GM18526 (cell line): ENCODE data around the gene EXOC3.

Source experiments
- POLR2A ChIP-seq: IDR thresholded peaks from 3 replicates; pipeline ENCODE4 v1.6.1; 2011; ENCODE audit not compliant: insufficient read length; ENCODE audit errors: extremely low read depth

EXOC3 gene

DNA sequence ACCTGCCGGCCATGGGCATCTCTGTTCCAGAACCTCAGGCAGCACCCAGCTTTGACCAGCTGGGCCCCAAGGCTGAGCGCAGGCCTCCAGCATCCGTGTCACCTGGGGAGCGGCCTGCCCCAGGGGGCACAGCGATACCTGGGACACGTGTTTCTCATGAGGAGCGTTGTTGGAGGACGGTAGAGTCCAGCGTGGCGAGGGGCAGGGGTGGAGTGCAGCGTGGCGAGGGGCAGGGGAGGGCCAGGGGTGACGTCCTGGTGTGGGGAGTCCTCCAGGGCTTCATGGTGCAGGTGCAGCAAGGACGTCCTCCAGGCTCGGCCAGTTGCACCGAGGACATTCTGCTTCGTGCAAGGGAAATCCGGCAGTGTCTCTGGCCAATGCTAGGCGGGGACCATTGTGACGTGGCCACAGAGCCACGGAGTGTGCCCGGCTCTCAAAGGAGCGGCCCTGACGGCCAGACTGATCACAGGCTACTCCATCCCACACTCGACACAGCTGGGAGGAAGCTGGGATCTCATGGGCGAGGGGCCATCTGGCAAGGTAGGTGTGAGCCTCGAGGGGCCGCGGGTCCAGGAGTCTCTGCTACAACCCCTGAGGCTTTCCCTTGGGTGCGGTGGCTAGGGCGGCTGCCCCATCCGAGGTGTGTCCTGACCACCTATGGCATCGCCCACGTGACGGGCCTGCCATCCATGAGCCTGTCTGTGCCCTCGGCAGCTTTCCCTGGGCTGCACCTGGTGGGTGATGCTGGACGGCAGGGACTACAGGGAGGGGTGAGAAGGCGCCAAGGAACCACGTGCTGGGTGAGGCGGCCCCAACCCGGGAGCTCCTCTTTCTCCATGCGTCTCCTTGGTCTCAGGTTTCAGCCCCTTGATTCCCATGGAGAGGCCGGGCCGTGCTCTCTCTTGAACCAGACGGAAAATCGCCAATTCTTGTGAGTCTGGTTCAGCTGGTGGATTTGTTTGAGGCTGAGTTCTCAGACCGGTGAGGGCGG lies 47.4 kb downstream of the EXOC3 start:
- TF ChIP-seq POLR2A, result no peak

DNA sequence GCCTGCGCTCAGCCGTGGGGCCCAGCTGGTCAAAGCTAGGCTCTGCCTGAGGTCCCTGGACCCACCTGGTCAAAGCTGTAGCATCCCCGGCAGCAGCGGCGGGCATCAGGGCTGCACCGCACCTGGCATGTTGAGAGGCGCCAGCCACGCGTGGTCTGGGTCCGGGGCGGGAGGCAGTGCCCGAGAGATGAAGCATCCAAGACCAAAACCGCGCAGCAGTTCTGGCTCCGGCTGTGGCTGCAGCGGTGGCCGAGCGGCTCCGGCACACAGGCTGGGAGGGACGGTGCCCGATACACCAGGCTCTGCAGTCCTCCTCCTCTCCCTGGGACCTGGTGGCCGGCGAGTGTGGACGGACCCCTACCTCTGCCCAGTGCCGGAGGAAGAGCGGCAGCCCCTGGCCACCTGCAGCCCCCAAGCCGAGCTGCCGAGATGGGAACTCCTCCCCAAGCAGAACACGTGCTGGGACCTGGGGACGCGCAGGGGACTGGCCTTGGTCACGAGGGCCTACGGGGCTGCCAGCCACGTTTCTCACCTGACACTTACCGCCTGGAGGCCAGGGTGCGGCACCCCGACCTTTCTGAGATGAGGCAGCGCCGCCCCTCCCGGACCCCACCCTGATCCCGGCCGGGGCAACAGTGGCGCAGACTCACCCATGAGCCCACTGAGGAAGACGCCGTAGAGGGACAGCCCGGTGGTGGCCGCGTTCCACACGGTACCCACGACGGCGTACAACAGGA lies 48.3 kb downstream of the EXOC3 start:
- TF ChIP-seq POLR2A, result no peak

DNA sequence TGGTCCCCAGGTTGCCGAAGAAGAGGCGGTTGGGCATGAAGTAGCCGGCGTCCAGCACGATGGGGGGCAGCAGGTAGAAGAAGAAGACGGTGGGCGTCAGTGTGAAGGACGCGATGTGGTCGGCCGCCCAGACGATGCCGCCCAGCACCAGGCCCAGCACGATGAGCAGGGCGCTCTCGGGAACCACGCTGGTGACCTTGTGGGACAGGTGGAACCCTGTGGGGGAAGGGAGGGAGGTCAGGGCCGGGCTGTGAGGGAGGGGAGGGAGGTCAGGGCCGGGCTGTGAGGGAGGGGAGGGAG lies 48.8 kb downstream of the EXOC3 start:
- no peak for TF ChIP-seq POLR2A

DNA sequence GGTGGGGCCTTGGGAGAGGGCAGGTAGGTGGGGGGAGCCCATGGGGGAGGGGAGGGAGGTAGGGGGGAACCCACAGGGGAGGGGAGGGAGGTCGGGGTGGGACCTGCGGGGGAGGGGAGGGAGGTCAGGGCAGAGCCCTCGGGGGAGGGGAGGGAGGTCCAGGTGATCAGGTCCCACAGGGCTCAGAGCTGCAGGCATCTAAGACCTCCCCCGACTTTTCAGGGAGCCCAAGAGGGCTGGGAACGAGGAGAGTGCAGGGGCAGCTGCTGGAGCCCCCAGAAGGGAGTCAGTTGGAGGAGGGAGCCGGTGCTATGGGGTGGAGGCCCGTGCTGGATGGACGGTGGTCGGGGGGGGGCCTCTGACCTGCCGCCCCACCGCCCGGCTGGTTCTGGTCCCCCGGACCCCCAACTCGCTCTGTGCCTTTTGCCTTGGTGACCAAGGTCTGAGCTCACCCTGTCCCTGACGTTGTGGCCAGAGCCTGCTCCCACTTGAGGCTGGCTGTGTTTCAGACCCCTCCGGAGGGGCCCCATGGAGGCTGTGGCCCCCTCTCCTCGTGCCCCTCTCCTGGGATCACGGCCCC lies 49.4 kb downstream of the EXOC3 start:
- TF ChIP-seq POLR2A, result no peak

DNA sequence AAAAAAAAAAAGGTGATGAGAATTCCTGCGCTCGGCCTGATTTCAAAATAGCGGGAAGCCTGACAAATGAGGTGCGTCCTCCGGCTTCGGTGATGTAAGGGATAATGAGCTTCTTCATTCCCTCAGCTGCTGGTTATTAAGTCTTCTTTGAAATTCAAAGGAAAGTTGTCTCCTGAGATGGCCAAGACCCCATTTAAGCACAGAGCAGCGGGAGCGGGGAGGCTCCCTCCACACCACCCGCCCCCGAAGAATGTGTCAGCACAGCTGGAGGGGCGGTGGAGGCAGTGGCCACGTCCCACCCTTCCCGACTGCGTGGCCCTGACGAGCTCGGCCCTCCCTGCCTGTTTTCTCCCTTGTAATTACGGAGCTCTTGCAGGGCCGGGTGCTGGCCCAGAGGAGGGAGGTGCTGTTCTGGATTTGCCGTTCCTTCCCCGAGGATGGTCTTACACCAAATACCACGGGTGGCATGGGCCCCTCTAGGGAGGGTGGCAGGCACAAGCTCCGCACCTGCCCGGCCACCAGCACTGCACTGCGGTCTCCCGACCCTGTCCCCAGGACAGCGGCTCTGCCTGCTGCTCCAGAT lies 50.2 kb downstream of the EXOC3 start:
- no peak for TF ChIP-seq POLR2A

DNA sequence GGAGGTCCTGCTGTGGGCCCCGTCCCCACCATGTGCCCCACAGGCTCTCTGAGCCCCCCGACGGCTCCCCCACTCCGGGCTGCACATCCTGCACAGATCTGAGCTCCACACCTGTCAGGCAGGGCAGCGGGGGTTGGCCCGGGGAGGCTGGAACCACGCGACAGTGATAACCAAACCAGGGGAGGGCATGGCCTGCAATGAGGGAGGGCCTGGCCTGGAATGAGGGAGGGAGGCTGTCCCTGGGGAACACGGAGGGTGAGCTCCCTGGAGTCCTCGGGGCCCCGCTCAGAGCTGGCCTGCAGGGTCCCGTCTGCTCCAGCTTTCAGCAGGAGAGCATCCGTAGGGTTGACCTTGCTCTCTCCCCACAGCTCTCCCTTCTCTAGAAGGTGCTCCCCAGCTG lies 50.8 kb downstream of the EXOC3 start:
- no peak for TF ChIP-seq POLR2A

DNA sequence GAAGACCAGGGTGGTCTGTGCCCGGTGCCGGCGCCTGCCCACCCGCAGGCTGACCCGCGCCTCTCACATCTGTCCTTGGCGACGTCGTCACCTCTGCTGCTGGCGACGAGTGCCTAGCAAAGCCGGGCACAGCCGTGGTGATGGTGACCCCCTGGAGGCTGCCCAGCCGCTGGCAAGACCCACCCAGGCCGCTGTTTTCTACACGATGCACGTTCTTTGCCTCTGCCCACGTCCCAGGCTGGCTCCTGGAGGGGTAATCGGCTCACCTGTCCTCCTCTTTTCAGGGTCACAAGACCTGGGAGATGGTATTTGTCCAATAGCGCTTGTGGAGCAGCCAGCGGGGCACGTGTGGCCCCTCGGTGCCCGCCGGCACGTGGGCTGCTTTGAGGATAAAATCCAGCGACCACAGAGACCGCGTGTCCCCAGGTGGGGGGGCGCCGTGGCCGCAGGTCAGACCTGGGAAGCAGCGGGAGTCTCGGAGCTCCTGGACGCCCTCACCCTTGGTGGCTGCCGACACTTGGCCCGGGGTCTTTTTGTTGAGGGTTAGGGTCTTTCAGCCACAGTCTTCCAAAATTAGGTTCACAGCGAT lies 51.8 kb downstream of the EXOC3 start:
- TF ChIP-seq POLR2A, result no peak

DNA sequence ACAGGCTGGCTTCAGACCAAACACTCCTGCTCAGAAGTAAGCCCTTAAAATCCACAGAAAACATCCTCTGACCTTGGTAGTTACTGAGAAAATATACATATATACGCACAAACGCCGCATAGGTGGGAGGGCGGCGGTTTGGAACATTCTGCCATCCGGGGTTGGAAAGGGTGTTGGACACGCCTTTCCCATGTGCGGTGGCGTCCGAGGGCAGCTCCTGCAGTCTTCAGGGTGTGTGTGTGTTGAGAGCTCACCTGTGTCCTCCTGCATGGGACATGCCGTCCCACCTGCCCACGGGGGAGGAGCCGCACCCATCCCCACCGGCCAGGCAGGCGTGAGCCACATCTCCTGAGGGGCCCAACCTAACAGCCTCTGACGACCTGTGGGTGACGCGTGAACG lies 53.1 kb downstream of the EXOC3 start:
- TF ChIP-seq POLR2A, result no peak

DNA sequence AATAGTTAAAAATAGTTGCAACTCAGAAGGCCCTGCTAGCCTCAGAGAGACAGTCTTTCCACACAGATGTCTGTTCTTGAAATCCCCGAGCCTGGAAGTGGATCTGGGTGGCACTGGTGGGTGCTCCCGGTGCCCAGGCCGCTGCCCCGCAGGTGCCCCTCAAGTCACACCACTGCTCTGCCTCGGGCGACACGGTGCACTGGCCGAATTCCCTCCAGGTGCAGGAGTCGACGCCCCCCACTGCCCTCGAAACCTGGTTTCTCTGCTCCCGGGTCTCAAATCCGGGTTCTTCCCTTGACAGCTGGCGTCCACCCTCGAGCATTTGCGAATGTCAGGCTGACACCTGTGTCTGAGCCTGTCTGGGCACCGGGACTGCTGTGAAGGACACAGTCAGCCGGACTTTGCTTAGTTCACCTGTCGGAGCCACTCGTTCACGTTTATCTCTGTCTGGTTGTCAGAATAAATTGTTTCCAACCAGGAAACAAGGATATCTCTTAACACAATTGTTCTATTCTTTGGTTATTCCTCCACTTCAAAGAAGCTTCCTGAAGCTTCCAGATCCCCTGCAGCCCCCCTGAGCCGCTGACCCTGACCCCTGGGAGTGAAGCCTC lies 54.2 kb downstream of the EXOC3 start:
- TF ChIP-seq POLR2A, result no peak

DNA sequence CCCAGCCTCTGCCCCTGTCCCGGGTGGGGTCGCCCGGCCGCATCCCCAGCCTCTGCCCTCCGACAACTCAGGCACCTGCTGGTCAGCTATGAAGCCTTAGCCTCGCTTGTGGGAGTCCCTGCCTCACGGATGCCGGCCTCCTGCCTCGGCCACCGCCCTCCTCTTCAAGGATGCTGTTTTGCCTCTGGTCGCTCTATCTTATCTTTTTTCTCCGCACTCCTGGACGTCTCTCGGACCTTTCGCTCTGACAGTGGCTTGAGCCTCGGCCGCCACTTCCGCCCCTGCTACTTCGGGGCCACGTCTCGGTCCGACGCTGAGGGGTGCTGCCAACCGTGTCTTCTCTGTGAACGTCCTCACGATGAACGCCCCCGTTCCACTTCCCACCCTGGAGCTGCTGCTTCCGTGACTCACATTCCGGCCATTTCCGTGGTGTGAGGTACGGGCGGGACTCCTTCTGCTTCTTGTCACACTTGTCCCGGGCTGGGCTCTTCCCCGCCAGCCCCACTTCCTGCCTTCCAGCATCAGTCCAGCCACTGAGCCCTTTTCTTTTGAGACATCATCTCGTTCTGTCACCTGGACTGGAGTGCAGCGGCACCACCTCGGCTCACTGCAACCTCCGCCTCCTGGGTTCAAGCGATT lies 55.0 kb downstream of the EXOC3 start:
- no peak for TF ChIP-seq POLR2A

DNA sequence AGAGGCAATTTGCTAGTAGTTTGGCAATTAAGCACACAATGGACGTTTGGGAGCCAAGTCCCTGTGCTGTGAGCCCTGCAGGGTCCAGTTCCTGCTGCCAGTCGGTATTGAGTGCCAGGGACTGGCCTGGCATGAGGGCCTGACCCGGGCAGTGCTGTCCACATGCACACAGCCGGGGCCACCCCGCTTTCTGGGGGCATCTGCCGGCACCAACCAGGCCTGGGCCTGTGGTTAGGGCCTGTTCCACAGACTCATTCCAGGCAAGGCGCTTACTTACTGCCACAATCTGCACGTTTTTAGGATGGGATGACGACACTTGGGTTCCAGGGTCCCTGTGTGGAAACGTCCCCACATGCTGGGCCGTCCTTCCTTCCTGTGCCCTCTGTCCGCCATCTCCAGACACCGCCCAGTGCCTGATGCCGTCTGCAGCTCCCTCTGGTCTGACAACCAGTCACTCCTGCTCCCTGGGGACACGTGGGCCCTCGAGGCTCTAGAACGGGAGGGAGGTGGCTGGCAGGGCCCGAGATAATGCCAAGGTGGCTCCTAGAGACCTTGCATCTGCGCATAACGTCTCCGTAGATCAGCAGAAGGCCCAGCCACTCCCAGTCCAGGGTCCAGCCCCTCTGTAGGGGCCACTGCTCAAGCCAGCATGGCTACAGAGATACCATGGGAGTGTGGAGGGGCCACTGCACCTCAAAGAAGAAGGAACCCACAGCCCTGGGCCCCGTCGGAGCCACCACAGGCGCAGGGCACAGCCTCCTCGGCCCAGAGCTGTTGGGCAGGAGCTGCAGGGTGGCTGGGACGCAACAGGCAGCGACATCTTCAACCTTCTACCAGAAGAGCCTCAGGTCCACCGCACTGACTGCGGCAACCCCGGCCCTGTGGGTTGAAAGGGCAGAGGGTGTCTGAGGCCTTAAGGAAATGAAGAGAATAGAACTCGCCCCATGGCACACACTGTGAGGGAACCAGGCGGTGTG lies 56.5 kb downstream of the EXOC3 start:
- TF ChIP-seq POLR2A, result no peak

DNA sequence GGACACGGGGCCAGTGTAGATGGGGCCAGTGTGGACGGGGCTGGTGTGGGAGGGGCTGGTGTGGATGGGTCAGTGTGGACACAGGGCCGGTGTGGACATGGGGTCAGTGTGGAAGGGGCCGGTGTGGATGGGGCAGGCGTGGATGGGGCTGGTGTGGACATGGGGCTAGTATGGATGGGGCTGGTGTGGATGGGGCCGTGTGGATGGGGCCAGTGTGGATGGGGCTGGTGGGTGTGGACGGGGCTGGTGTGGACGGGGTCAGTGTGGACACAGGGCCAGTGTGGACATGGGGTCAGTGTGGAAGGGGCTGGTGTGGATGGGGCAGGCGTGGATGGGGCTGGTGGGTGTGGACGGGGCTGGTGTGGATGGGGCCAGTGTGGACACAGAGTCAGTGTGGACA lies 57.5 kb downstream of the EXOC3 start:
- no peak for TF ChIP-seq POLR2A

DNA sequence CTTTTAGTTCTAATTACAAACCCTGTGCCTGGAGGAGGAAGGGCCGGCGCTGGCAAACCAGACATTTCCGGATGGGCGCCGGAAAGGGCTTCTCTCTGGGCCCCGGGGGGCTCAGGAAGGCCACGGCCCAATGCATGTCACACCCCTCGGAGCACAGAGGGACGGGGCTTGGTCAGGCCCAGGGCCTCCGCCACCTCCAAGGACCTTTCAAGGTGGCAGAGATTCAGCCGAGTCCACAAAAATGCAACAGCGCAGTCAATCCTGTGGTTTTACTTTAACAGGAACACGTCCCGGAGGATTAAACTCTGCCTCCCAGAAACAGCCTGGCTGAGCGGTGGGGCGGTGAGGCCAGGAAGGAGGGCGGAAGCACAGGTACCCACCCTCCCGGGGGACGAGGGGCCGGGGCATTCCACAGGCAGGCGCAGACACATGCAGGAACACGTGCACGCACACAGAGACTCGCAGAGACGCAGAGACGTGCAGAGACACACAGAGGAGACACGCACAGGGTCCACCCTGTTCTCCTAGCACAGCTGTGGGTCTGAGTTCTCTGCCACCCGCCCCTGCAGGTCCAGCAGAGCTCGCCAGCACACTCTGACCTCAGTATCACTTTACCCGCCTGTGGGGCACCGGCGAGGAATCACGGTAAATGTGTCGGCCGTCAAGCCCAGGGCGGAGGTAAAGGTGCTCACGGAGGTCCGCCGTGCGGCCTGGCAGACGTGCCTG lies 58.3 kb downstream of the EXOC3 start:
- TF ChIP-seq POLR2A, result no peak
